Cardiac atrium fibroblast (primary cell): ENCODE data around the gene UBQLN3. TPM values are rescaled to one million over a fixed set of nuclear protein-coding genes. Genes with fewer than 3 reads are reported as not detected.

Source experiments
- total RNA-seq: library from RNA; depleted of rRNA; stranded (reverse); fragments of >200 nt; gene quantifications from 2 replicates; pipeline ENCODE4 v1.2.3, GENCODE V29; 2015

UBQLN3 gene
- total RNA-seq, result not detected in 2 replicates

GRCh38 chr11:5509803-5510202, at the start of gene UBQLN3:
Gene UBQLN3 (minus strand): TSS chr11:5509957. CDS start chr11:5509558, 399 bp downstream.

GRCh38 chr11:5548440-5548839, 38.7 kb upstream of the UBQLN3 start, which contains the start of gene OR52H1:
Gene OR52H1 (minus strand): TSS chr11:5548540. CDS start chr11:5545505, 3,035 bp downstream.

DNA sequence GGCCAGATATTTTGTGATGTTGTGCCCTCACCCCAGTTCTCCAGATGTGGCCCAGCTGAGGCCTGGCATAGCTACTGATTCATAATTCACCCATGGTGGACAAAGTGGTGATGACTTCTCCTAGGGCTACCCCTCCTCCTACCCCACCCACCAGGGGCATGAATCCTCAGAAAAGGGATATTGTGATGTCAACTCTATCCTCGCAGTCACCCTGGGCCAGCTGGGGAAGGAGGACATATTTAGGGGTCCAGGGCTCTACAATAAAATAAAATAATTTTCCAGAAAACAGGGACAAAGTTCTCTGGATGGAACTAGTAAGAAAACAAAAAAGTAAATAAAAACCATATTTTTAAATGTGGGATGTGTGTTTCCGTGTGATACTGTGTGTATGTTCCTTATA, 6.8 kb upstream of the UBQLN3 start, which contains the start of gene UBQLNL:
Gene UBQLNL, minus strand, starts transcription at position 101 of the 400 bp plus-strand sequence. CDS start 258 bp downstream, outside the sequence.

GRCh38 chr11:5488385-5488784, 21.4 kb downstream of the UBQLN3 start, which contains the start of gene OR52D1:
Gene OR52D1 (plus strand): TSS chr11:5488685. CDS start chr11:5488707, 22 bp downstream.

Other genes starting within 250 kb of the UBQLN3 start
- not detected in 2 replicates for gene HBE1, start 240.0 kb downstream of the UBQLN3 start, total RNA-seq
- not detected in 2 replicates for gene OR51B4, start 208.0 kb downstream of the UBQLN3 start, total RNA-seq
- not detected in 2 replicates for gene OR51B2, start 185.7 kb downstream of the UBQLN3 start, total RNA-seq
- not detected in 2 replicates for gene OR51B5, start 166.4 kb downstream of the UBQLN3 start, total RNA-seq
- gene OR51B6, start 158.4 kb downstream of the UBQLN3 start, total RNA-seq, result not detected in 2 replicates
- gene OR51M1, start 126.1 kb downstream of the UBQLN3 start, total RNA-seq, result not detected in 2 replicates
- gene OR51Q1, start 87.8 kb downstream of the UBQLN3 start, total RNA-seq, result not detected in 2 replicates
- gene OR51I1, start 68.4 kb downstream of the UBQLN3 start, total RNA-seq, result not detected in 2 replicates
- gene OR51I2, start 60.6 kb downstream of the UBQLN3 start, total RNA-seq, result not detected in 2 replicates
- not detected in 2 replicates for gene OR52D1, start 21.3 kb downstream of the UBQLN3 start, total RNA-seq
- gene UBQLNL, start 6.7 kb upstream of the UBQLN3 start, total RNA-seq, result 0.36 TPM in 1 of 2 replicates, not detected in the other
- not detected in 2 replicates for gene OR52H1, start 38.6 kb upstream of the UBQLN3 start, total RNA-seq
- gene OR52B6, start 70.9 kb upstream of the UBQLN3 start, total RNA-seq, result not detected in 2 replicates
- gene TRIM6, start 86.7 kb upstream of the UBQLN3 start, total RNA-seq, result 0.32 and 0.72 TPM in 2 replicates
- gene TRIM34, start 115.0 kb upstream of the UBQLN3 start, total RNA-seq, result 6.0 and 7.8 TPM in 2 replicates
- 12.0 and 16.2 TPM in 2 replicates for gene TRIM5, start 175.1 kb upstream of the UBQLN3 start, total RNA-seq
- gene TRIM22, start 179.8 kb upstream of the UBQLN3 start, total RNA-seq, result 21.7 and 56.9 TPM in 2 replicates
- not detected in 2 replicates for gene OR56B1, start 226.5 kb upstream of the UBQLN3 start, total RNA-seq
- gene OR52N4, start 244.3 kb upstream of the UBQLN3 start, total RNA-seq, result not detected in 2 replicates